HG03135 (cell line): ENCODE results near the gene HSD3B7.
"Not testable (repeated sequence)": the region's sequence is repeated elsewhere in the genome, so short reads cannot be mapped to it uniquely, and the experiment has no call there.

ENCODE experiments used
- ATAC-seq: cut with Tn5 transposase; IDR thresholded peaks from one replicate; pipeline ENCODE4 v1.9.1; 2021; ENCODE audit warnings: mild to moderate bottlenecking, moderate library complexity; ENCODE audit not compliant: unreplicated experiment

Gene HSD3B7

GRCh38 chr16:30984669-30985400 lies at the start of gene HSD3B7:
TSS of gene HSD3B7 (plus strand) at chr16:30985207. CDS start at chr16:30985659, 452 bp downstream.
- ATAC-seq: no peak

DNA sequence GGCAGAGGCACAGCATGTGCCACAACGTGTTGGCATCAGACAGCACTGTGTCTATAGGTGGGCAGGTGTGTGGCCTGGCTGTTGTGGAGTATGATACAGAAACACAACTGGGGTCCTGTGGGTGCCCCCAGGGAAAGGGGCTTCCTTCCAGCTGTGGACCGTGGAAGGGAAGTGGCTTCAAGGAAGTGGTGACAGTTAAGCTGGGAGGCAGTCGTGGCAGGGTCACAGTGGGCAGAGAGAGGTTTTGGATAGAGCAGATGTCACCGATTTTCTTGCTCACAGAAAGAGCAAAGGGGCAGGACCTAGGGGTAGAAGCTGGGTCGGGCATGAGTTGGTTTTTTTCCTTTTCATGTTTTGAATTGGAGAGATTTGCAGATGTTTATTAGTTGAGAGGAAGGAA lies 47.3 kb upstream of the HSD3B7 start:
- ATAC-seq: no peak

DNA sequence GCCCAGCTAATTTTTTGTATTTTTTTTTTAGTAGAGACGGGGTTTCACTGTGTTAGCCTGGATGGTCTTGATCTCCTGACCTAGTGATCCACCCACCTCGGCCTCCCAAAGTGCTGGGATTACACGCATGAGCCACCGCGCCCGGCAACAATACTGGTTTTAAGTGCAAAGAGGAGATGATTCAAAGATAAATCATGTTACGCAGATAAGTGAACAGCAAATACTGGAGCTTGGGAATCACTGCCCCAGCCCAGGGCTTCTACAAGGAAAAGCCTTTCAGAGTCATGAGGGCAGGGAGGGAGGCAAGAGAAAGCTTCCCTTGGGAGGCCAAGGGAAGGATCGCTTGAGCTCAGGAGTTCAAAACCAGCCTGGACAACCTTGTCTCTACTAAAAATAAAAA lies 45.4 kb upstream of the HSD3B7 start:
- not testable (repeated sequence) for ATAC-seq

DNA sequence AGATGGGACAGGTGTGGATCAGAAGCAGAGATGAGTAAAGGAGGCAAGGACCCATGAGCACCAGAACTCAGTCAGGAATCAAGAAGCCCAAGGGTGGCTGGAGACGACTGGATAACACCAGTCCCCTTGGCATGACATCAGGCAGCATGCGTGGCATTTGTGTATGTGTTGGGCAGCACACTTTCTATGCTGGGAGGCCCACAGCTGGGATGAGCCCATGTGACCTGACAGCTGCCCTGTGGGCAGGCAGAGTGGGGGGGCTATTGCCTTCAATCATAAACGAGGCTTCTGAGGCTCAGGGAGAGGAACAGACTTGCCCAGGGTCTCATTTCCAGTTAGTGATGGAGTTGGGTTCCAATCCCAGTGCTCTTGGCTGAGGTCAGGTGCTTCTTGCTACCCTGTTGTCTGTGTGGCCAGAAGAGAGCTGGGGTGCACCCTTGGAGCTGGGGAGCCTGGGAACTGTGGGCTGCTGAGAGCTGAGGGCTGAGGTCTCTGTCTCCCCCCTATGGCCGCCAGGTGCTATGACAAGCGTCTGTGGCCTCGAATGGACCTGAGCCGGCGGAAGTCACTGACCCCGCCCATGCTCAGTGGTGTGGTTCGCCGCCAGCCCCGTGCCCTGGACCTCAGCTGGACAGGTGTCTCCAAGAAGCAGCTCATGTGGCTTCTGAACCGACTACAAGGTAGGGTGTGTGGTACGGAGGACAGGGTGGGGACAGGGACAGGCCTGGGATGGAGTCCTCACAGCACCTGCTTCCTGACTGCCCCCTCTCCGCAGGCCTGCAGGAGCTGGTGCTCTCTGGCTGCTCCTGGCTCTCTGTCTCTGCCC lies 43.2 kb upstream of the HSD3B7 start:
- ATAC-seq: peak; percentile 67

DNA sequence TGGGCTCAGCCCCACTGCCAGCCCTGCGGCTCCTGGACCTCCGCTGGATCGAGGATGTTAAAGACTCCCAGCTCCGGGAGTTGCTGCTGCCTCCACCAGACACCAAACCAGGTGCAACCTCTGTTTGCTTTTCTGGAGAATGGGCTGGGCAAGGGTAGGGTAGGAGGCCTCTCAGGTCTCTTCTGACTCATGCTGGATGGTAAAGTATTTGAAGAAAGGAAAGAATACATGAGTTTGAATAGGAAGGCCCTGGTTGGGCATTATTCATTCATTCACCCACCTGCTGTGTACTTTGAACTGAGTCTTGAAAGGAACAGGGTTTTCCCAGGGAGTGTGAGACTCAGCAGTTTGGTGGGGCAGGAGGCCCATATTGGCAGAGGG lies 42.6 kb upstream of the HSD3B7 start:
- no peak for ATAC-seq

DNA sequence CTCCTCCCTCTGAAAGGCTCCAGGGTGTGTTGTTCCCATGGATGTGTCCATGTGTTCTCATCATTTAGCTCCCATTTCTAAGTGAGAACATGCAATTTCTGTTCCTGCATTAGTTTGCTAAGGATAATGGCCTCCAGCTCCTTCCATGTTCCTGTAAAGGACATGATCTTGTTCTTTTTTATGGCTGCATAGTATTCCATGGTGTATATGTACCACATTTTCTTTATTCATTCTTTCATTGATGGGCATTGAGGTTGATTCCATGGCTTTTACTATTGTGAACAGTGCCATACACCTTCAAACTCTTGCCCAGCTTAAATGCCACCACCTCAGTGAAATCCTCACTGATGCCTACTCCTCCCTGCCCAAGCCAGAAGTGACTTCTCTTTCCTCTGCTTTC lies 40.7 kb upstream of the HSD3B7 start:
- ATAC-seq: no peak

DNA sequence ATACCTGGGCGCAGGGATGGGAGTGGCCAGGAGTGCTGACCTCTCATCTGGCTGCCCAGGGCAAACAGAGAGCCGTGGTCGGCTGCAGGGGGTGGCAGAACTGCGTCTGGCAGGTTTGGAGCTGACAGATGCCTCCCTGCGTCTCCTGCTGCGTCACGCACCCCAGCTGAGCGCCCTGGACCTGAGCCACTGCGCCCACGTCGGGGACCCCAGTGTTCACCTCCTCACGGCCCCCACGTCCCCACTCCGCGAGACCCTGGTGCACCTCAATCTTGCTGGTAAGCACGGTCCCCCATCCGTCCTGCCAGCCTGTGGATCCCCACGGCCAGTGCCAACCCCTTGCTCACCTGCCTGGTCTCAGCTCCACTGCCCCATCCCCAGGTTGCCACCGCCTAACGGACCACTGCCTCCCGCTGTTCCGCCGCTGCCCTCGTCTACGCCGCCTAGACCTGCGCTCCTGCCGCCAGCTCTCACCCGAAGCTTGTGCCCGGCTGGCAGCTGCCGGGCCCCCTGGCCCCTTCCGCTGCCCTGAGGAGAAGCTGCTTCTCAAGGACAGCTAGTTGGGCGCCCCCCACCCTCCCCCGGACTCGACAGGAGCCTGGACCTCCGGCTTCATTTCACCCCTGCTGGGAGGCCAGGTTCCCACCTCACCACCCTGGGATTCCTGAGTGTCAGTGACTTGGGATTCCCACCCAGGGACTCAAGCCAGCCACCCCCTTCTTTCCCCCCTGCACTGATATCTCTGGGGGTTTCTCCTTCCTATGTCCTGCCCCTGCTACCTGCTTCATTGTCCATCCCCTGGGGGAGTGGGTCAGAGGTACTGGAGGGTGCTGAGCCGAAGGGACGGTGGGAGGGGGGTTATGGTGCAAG lies 38.1 kb upstream of the HSD3B7 start:
- ATAC-seq: no peak

GRCh38 chr16:30947541-30947858 lies 37.5 kb upstream of the HSD3B7 start:
- ATAC-seq: no peak

GRCh38 chr16:30947859-30948666 lies 36.9 kb upstream of the HSD3B7 start:
- ATAC-seq: no peak

DNA sequence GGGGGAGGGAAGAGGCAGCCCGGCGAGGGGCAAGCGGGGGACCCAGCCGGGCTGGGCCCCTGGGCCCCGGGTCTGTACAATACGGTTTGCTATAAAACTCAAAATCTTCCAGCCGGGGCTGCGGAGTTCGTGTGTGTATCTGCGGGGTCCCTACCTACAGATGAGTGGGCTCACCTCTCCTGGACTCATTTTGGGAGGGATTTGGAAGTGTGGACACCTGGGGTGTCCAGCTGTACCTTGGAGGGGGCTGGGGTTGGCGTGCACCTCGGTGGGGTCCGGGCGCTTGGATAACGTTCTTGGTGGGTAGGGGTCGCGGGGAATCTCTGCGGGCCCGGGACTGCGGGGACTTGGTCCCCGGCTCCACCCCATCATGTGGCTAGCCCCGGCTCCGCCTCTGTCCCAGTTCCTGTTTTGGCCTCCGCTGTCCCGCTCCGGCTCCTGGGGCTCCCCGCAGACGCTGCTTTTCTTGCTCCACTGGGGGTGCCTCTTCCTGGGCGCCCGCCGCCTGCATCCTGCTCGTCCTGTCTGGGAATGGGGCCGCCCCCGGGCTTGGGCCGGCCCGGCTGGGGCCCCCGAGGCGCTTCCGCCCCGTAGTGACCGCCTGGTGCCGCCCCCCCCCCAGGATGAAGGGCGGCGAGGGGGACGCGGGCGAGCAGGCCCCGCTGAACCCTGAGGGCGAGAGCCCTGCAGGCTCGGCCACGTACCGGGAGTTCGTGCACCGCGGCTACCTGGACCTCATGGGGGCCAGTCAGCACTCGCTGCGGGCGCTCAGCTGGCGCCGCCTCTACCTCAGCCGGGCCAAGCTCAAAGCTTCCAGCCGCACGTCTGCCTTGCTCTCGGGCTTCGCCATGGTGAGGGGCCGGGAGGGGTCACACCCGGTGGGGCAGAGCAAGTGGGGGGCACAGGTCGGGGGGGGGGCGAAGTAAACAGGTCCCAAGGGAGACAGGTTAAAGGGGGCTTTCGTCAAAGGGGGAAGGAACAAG lies 36.0 kb upstream of the HSD3B7 start, which contains the start of gene ORAI3:
Gene ORAI3 (plus strand): TSS at position 402 of the 983 bp plus-strand sequence. CDS start 222 bp downstream, at position 624.
- ATAC-seq: peak; percentile 51

GRCh38 chr16:30949650-30950515 lies 35.1 kb upstream of the HSD3B7 start:
- ATAC-seq: peak; percentile 45

- ATAC-seq: no peak
These were observed 34.4 kb upstream of the HSD3B7 start for GRCh38 chr16:30950516-30951065.

GRCh38 chr16:30951193-30951592 lies 33.8 kb upstream of the HSD3B7 start:
- no peak for ATAC-seq

GRCh38 chr16:30951750-30952149 lies 33.3 kb upstream of the HSD3B7 start:
- ATAC-seq: no peak

DNA sequence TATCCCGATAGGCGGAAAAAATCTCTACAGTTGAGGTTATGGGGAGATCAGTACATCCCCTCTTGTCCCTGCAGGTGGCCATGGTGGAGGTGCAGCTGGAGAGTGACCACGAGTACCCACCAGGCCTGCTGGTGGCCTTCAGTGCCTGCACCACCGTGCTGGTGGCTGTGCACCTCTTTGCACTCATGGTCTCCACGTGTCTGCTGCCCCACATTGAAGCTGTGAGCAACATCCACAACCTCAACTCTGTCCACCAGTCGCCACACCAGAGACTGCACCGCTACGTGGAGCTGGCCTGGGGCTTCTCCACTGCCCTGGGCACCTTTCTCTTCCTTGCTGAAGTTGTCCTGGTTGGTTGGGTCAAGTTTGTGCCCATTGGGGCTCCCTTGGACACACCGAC lies 31.9 kb upstream of the HSD3B7 start:
- no peak for ATAC-seq

DNA sequence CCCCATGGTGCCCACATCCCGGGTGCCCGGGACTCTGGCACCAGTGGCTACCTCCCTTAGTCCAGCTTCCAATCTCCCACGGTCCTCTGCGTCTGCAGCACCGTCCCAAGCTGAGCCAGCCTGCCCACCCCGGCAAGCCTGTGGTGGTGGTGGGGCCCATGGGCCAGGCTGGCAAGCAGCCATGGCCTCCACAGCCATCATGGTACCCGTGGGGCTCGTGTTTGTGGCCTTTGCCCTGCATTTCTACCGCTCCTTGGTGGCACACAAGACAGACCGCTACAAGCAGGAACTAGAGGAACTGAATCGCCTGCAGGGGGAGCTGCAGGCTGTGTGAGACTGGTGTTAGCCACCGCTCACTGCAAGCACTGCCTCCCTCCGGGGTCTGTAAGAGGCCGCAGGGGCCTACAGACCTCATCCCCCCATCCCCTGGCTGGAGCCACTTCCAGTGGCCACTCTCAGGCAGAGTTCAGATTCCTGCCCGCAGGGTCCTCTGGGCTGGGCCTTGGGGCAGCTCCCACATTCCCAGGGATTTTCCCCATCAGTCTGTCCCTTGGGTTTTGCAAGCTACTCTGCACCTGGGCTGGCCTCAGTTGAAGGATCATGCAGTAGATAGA lies 31.4 kb upstream of the HSD3B7 start:
- no peak for ATAC-seq

DNA sequence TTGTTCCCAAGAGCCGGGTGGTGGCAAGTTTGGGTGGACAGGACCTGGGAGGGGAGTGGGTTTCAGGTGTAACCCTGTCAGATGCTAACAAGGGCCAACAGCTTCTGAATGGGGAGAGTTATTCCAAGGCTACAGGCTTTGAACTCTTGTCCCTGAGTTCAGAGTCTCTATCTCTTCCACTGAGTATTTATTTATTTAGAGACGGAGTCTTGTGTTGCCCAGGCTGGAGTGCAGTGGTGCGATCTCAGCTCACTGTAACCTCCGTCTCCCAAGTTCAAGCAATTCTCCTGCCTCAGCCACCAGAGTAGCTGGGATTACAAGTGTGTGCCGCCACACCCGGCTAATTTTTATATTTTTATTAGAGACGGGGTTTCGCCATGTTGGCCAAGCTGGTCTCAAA lies 30.0 kb upstream of the HSD3B7 start:
- ATAC-seq: no peak
